KMS-11 (cell line): ENCODE measurements around the gene TF.

Experiments
- H2AFZ ChIP-seq: fragments of 200-600 bp; sonication (generic); 2 replicates; pipeline ENCODE4 v1.6.1; 2016; ENCODE audit warnings: antibody characterized with exemption, mixed run types, low read depth
- H3K27ac ChIP-seq: fragments of 200-600 bp; sonication (generic); 2 replicates; pipeline ENCODE4 v1.6.1; 2016; ENCODE audit warnings: mild to moderate bottlenecking, mixed run types
- H3K27me3 ChIP-seq: fragments of 200-600 bp; sonication (generic); 2 replicates; pipeline ENCODE4 v1.6.1; 2017; ENCODE audit warnings: mild to moderate bottlenecking, low read depth, mixed run types, moderate library complexity; ENCODE audit not compliant: insufficient read depth
- H3K36me3 ChIP-seq: fragments of 200-600 bp; sonication (generic); 2 replicates; pipeline ENCODE4 v1.6.1; 2017; ENCODE audit warnings: mild to moderate bottlenecking, mixed run types; ENCODE audit not compliant: insufficient read depth
- H3K4me1 ChIP-seq: fragments of 200-600 bp; sonication (generic); 2 replicates; pipeline ENCODE4 v1.6.1; 2016; ENCODE audit warnings: mild to moderate bottlenecking, low read depth, mixed run types; ENCODE audit not compliant: poor library complexity, severe bottlenecking
- H3K4me2 ChIP-seq: fragments of 200-600 bp; sonication (generic); 2 replicates; pipeline ENCODE4 v1.7.0; 2016; ENCODE audit warnings: mild to moderate bottlenecking, mixed run types
- H3K4me3 ChIP-seq: fragments of 200-600 bp; sonication (generic); IDR thresholded peaks from 2 replicates; pipeline ENCODE4 v1.6.1; 2017; ENCODE audit warnings: low read depth, low read length, mixed read lengths; ENCODE audit not compliant: insufficient read depth
- H3K79me2 ChIP-seq: fragments of 200-600 bp; sonication (generic); 2 replicates; pipeline ENCODE4 v1.6.1; 2016; ENCODE audit warnings: low read depth, mixed run types; ENCODE audit not compliant: insufficient read depth
- H3K9ac ChIP-seq: fragments of 200-600 bp; sonication (generic); 2 replicates; pipeline ENCODE4 v1.6.1; 2016; ENCODE audit warnings: mild to moderate bottlenecking, mixed run types
- H4K20me1 ChIP-seq: fragments of 200-600 bp; sonication (generic); 2 replicates; pipeline ENCODE4 v1.6.1; 2016; ENCODE audit warnings: mild to moderate bottlenecking, mixed run types; ENCODE audit not compliant: insufficient read depth
- CTCF ChIP-seq: fragments of 200-600 bp; sonication (generic); conservative IDR thresholded peaks from 2 replicates; pipeline ENCODE4 v1.6.1; 2017; ENCODE audit warnings: low read depth, mild to moderate bottlenecking, antibody characterized with exemption, low read length, moderate library complexity, mixed read lengths

The TF gene

GRCh38 chr3:133754973-133755828 is 9.0 kb downstream of the TF start:
- H4K20me1 ChIP-seq: no peaks in the 10 kb centered on the region
- no peaks in the 10 kb centered on the region for H3K36me3 ChIP-seq
- H3K4me1 ChIP-seq: peaks cover 6% of the 10 kb centered on the region
- H3K27me3 ChIP-seq: no peaks in the 10 kb centered on the region
- H3K79me2 ChIP-seq: no peaks in the 10 kb centered on the region
- no peak overlapping the region for H3K9ac ChIP-seq
- H3K4me3 ChIP-seq: no peak overlapping the region
- no peak for TF ChIP-seq CTCF
- no peak overlapping the region for H3K27ac ChIP-seq
- H3K4me2 ChIP-seq: no peak overlapping the region
- H2AFZ ChIP-seq: no peak overlapping the region

- Histone ChIP-seq H3K27ac (no peak overlapping the region), H3K36me3 (no peaks in the 10 kb centered on the region), H2AFZ (no peak overlapping the region), H3K79me2 (no peaks in the 10 kb centered on the region), H3K4me1 (no peaks in the 10 kb centered on the region), H3K4me3 (no peak overlapping the region), H3K4me2 (no peak overlapping the region), H3K9ac (no peak overlapping the region), H4K20me1 (no peaks in the 10 kb centered on the region), H3K27me3 (no peaks in the 10 kb centered on the region)
- no peak for TF ChIP-seq CTCF
Observed at GRCh38 chr3:133756716-133757694, 10.8 kb downstream of the TF start.

GRCh38 chr3:133757701-133758567 is 11.7 kb downstream of the TF start:
- Histone ChIP-seq H3K4me2 (no peak overlapping the region), H3K4me1 (no peaks in the 10 kb centered on the region), H2AFZ (no peak overlapping the region), H3K27me3 (no peaks in the 10 kb centered on the region), H3K36me3 (no peaks in the 10 kb centered on the region), H4K20me1 (no peaks in the 10 kb centered on the region), H3K27ac (no peak overlapping the region), H3K4me3 (no peak overlapping the region), H3K79me2 (no peaks in the 10 kb centered on the region), H3K9ac (no peak overlapping the region)
- no peak for TF ChIP-seq CTCF

- Histone ChIP-seq H4K20me1 (no peaks in the 10 kb centered on the region), H3K4me1 (no peaks in the 10 kb centered on the region), H3K9ac (no peak overlapping the region), H3K4me2 (no peak overlapping the region), H3K36me3 (no peaks in the 10 kb centered on the region), H2AFZ (no peak overlapping the region), H3K79me2 (no peaks in the 10 kb centered on the region), H3K27me3 (no peaks in the 10 kb centered on the region), H3K27ac (no peak overlapping the region), H3K4me3 (no peak overlapping the region)
- no peak for TF ChIP-seq CTCF
Observed at GRCh38 chr3:133758568-133758928, 12.4 kb downstream of the TF start.
